Ammon's horn (tissue), 1 donor: ENCODE measurements around the gene SYNJ2.

Source experiments
- DNase-seq: peaks from one replicate; pipeline ENCODE4 v3.0.0-alpha.2; 2016; ENCODE audit warnings: low spot score

Gene SYNJ2

DNA sequence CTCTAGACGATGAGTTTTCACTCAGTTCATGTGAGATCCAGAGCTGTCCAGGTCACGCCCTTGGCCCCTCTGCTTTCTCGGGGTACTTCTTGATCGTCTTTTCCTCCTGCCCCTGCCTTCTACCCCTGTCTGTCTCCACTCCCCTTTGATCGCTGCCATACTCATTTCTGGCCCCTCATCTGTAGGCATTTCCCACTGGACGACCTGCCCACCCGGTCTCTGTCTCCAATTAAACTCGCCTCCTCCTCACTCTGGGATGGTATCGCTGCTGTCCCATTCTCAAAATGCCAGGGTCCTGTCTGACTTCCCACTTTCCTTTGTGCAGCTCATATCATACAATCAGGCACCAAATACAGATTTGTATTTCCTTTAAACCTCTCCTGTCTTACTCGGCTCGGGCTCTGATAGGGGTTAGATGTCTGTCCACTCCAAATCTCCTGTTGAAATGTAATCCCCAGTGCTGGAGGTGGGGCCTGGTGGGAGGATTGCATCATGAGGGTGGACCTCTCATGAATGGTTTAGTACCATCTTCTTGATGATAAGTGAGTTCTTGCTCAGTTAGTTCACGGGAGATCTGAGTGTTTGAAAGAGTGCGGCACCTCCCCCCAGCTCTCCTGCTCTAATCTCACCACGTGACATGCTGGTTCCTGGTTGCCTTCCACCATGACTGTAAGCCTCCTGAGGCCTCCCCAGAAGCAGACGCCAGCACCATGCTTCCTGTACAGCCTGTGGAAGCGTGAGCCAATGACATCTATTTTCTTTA lies 3.5 kb upstream of the SYNJ2 start:
- DNase-seq = no peak

- DNase-seq = no peak
These were observed 1.2 kb upstream of the SYNJ2 start for GRCh38 chr6:157980288-157981131.

DNA sequence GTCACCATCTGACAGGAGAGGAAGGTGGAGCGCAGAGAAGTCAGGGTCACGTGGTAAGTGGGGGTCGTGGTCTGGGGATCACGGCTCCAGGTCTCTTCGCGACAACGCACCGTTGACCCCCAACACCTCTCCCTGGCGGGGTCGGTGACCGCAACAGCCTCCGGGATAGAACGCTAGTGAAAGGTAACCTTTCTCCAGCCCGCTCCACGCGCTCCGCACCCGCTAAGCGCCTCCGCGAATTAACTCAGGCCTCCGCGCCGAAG lies 600 bp upstream of the SYNJ2 start:
- no peak for DNase-seq

GRCh38 chr6:157982102-157982562 lies 469 bp downstream of the SYNJ2 start:
- DNase-seq = no peak

DNA sequence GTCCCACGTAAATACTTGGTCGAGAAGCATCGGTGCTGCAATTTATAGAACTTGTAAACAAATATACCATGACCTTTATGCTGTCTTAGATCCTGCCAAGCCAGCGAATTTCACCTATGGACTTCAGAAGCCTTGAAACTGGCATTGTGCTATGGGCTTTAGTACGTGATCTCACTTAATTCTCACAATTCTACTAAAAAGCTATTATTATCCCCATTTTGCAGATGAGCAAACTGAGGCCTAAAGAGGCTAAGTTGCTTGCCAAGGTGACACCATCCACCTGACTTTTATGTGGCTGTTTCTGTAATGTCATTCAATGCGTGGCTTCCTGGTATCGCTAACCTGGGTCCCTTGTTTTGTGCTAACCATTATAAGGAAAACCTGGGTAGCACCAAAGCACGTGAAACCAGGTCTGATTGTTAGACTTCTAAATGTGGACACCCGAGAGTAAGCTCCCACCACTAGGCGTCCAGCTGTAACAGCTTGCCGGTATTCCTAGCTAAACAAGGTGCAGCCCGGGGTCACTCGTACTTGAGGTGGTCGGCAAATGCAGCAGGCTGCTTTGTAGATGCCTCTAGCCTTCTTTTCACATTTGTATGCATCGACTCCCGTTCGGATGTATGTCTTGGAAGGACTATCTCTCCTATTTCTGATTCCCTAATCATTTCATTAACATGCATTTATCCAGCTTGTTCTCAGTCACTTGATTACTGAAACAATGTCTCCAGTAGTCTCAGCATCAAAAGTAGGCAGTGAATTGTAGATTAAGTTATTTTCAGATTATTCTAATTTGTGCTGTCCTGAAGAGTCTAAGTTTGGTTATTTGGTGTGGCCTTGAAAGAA lies 1.1 kb downstream of the SYNJ2 start:
- no peak for DNase-seq

GRCh38 chr6:157983406-157984119 lies 1.9 kb downstream of the SYNJ2 start:
- no peak for DNase-seq

DNA sequence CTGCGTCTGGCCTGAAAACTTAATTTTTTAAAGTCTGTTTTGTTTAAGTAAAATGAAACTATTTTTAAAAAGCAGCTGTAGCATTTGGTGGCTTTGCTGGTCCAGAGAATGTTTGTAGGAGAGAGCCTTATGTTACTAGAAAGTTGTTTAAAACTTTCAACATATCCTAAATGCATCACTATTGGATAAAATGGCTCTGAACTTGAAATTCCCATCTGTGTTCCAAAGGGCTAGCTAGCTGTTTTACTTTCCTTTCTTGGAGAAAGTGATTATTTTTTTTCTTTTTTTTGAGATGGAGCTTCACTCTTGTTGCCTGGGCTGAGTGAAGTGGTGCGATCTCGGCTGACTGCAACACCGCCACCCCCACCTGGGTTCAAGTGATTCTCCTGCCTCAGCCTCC lies 2.5 kb downstream of the SYNJ2 start:
- no peak for DNase-seq

- no peak for DNase-seq
These were observed 3.1 kb downstream of the SYNJ2 start for GRCh38 chr6:157984686-157985225.

DNA sequence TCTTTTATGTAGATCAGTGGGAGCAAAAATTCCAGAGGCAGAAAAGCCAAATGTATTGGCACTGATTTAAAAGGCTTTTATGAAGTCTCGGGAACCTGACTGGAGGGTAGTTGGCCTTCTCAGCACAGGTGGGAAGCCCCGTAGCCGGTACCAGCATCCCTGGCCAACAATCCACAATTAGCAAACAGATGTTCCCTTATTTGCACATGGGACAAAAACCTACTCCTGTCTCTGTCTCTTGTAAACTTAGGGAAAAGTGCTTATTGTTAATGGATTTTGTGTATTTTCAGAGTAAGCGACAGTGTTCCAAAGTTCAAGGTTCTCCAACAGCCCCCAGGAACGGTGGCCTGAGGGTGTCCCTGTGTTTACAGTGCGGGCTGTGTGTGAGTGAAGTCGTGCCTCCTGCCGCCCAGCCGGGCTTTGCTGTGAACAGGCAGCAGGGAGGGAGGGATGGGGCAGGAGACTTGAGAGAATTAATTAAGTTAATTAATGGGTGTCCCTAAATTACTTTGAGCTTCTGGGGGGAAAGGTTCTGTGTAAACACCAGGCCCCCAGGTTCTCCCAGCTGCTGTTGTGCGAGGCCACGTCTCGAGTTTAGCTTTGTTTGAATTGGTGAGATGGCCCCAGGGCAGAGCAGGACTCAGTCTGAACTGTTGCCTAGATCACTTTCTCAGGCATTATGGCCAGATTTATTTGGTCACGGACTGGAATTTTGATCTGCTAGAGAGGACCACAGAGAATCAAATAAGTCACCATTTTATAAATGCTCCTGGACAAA lies 3.9 kb downstream of the SYNJ2 start:
- no peak for DNase-seq

- DNase-seq = no peak
These were observed 6.4 kb downstream of the SYNJ2 start for GRCh38 chr6:157987788-157988699.

DNA sequence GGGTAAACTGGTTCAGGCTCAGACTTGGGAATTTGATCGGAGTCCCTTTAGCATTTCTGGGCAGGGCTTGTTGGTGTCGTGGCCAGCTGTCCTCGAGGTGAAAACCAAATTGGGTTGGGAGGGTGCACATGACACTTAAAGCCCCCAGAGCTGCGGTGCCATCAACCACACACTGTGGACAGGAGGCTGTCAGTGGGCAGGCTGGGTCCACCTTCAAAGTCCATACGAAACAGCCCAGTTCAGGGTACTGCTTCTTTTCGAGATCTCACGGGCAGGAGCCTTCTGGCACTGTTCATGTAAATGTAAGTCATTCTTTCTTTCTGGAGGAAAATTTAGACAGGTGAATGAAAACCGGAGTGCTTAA lies 7.0 kb downstream of the SYNJ2 start:
- DNase-seq = no peak

GRCh38 chr6:157989541-157990289 lies 8.1 kb downstream of the SYNJ2 start:
- peak; percentile 52 for DNase-seq

GRCh38 chr6:157990321-157991066 lies 8.8 kb downstream of the SYNJ2 start:
- no peak for DNase-seq

GRCh38 chr6:157991067-157991432 lies 9.4 kb downstream of the SYNJ2 start:
- DNase-seq = no peak

GRCh38 chr6:157993076-157993475 lies 11.4 kb downstream of the SYNJ2 start:
- DNase-seq = no peak

GRCh38 chr6:157994125-157994795 lies 12.6 kb downstream of the SYNJ2 start:
- DNase-seq = peak; percentile 83

DNA sequence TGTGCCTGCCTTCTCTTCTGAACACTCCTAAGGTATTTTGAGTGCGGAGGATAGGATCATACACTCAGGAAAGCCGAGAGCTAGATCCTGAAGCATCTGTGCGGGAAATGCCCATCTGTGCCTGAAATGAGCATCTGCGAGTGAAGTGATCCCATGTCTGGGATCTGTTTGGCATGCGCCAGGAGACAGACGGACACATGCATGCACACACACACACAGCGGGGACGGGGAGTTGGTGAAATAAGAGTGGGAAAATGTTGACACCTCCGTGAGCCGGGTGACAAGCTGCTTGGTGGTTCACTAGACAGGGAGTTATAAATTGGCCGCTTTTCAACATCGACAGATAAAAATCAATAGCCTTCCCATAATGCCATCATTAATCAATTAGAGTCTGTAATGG lies 13.8 kb downstream of the SYNJ2 start:
- no peak for DNase-seq

- DNase-seq = no peak
These were observed 14.6 kb downstream of the SYNJ2 start for GRCh38 chr6:157996201-157996712.
